Measurements from ENCODE around the gene MIGA2.
A peak's percentile ranks its signal among the peaks of the same experiment; 100 is the strongest.

Gene MIGA2

GRCh38 chr9:129036241-129036922, at the start of gene MIGA2:
MIGA2 (plus strand) TSS chr9:129036626; CDS start chr9:129040595, 3,969 bp downstream.
- H3K4me3 ChIP-seq (ENCODE audit: low read length), result peak within 1 kb of the TSS; percentile 93
- TF ChIP-seq CTCF (conservative IDR thresholded peaks at IDR 0.05; ENCODE audit: low read length), result no peak
- peak; percentile 99 for DNase-seq (ENCODE audit: low read depth)

GRCh38 chr9:128986671-128987070, 49.8 kb upstream of the MIGA2 start:
- no peak overlapping the region for H3K4me3 ChIP-seq (ENCODE audit: low read length)
- TF ChIP-seq CTCF (conservative IDR thresholded peaks at IDR 0.05; ENCODE audit: low read length), result no peak
- DNase-seq (ENCODE audit: low read depth), result no peak

GRCh38 chr9:128987805-128988204, 48.6 kb upstream of the MIGA2 start:
- TF ChIP-seq CTCF (conservative IDR thresholded peaks at IDR 0.05; ENCODE audit: low read length), result peak; percentile 15; the same call in 1 of the 2 replicates
- DNase-seq (ENCODE audit: low read depth), result peak; percentile 91

GRCh38 chr9:128992995-128993394, 43.4 kb upstream of the MIGA2 start:
- peak; percentile 11 for DNase-seq (ENCODE audit: low read depth)
- TF ChIP-seq CTCF (conservative IDR thresholded peaks at IDR 0.05; ENCODE audit: low read length), result peak; percentile 30; the same call in 1 of the 2 replicates
- H3K4me3 ChIP-seq (ENCODE audit: low read length), result no peak overlapping the region

More at GRCh38 chr9:128987805-128988204, 48.6 kb upstream of the MIGA2 start:
- H3K4me3 ChIP-seq (ENCODE audit: low read length), result peak overlapping the region; percentile 36

GRCh38 chr9:128995791-128996190, 40.6 kb upstream of the MIGA2 start:
- TF ChIP-seq CTCF (conservative IDR thresholded peaks at IDR 0.05; ENCODE audit: low read length), result no peak
- H3K4me3 ChIP-seq (ENCODE audit: low read length), result no peak overlapping the region
- no peak for DNase-seq (ENCODE audit: low read depth)

- no peak overlapping the region for H3K4me3 ChIP-seq (ENCODE audit: low read length)
- no peak for TF ChIP-seq CTCF (conservative IDR thresholded peaks at IDR 0.05; ENCODE audit: low read length)
- no peak for DNase-seq (ENCODE audit: low read depth)
Measured at GRCh38 chr9:128998462-128998861, 38.0 kb upstream of the MIGA2 start.

- H3K4me3 ChIP-seq (ENCODE audit: low read length), result no peak overlapping the region
- no peak for DNase-seq (ENCODE audit: low read depth)
- TF ChIP-seq CTCF (conservative IDR thresholded peaks at IDR 0.05; ENCODE audit: low read length), result no peak
Measured at GRCh38 chr9:128999581-129000206, 36.7 kb upstream of the MIGA2 start.

Data from AG10803 (cell line).